22Rv1 (cell line): ENCODE data around the gene SETDB2.

ENCODE experiments used
- H3K27ac ChIP-seq: fragments of 450-650 bp; 2 replicates; pipeline ENCODE4 v1.5.1; 2017
- ZFX ChIP-seq: fragments of 450-650 bp; IDR thresholded peaks from 2 replicates; pipeline ENCODE4 v1.6.1; 2017; ENCODE audit warnings: antibody characterized with exemption, borderline replicate concordance
- TF ChIP-seq, protein P1 (sequence below): fragments of 450-650 bp; IDR thresholded peaks from 2 replicates; pipeline ENCODE4 v1.5.1; 2017; ENCODE audit warnings: mild to moderate bottlenecking

Gene SETDB2

DNA sequence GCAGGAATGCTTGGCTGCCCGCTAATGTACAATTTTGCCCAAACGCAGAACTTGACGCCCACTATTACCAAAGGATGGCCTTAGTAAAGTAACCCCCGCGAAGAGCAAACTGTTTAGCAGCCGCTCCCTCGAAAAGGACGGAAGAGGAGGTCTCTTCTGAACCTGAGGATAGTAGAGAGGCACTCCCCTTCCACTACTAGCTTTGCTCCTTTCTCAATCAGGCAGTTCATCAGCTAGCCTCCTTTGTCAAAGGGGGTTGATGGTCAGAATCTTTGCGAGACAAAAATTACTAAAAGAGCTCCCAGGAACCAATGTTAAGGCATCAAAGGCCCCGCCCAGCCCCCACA is 744 bp upstream of the SETDB2 start:
- TF ChIP-seq, protein P1, sequence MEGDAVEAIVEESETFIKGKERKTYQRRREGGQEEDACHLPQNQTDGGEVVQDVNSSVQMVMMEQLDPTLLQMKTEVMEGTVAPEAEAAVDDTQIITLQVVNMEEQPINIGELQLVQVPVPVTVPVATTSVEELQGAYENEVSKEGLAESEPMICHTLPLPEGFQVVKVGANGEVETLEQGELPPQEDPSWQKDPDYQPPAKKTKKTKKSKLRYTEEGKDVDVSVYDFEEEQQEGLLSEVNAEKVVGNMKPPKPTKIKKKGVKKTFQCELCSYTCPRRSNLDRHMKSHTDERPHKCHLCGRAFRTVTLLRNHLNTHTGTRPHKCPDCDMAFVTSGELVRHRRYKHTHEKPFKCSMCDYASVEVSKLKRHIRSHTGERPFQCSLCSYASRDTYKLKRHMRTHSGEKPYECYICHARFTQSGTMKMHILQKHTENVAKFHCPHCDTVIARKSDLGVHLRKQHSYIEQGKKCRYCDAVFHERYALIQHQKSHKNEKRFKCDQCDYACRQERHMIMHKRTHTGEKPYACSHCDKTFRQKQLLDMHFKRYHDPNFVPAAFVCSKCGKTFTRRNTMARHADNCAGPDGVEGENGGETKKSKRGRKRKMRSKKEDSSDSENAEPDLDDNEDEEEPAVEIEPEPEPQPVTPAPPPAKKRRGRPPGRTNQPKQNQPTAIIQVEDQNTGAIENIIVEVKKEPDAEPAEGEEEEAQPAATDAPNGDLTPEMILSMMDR = no peak
- no peak for TF ChIP-seq ZFX
- H3K27ac ChIP-seq = peak overlapping the region; percentile 97

GRCh38 chr13:49444524-49445395 is 686 bp downstream of the SETDB2 start:
- TF ChIP-seq, protein P1 = no peak
- TF ChIP-seq ZFX = no peak
- peak overlapping the region; percentile 97 for H3K27ac ChIP-seq

GRCh38 chr13:49446473-49446872 is 2.4 kb downstream of the SETDB2 start:
- TF ChIP-seq ZFX = no peak
- TF ChIP-seq, protein P1 = no peak
- H3K27ac ChIP-seq = no peak overlapping the region

DNA sequence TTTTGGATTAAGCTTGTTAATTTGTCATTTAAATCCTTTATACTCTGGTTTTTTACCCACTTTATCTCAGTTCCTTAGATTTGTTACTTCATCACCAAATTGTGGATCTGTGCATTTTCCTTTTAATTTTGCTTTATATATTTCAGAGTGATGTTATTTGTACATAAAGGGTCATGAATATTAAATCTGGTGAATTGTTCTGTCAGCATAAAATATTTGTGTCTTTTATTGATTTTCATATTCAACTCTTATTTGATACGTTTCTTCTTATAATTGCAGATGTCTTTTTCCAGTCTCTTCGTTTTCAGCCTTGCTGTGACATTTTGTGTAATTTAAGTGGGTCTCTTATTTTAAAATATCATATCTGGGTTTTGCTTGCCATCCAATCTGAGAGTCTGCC is 4.7 kb downstream of the SETDB2 start:
- no peak overlapping the region for H3K27ac ChIP-seq

GRCh38 chr13:49450105-49450819 is 6.2 kb downstream of the SETDB2 start:
- H3K27ac ChIP-seq = no peak overlapping the region
- TF ChIP-seq, protein P1 = no peak
- TF ChIP-seq ZFX = no peak

More for the DNA sequence above, 4.7 kb downstream of the SETDB2 start:
- no peak for TF ChIP-seq ZFX
- TF ChIP-seq, protein P1 = no peak

DNA sequence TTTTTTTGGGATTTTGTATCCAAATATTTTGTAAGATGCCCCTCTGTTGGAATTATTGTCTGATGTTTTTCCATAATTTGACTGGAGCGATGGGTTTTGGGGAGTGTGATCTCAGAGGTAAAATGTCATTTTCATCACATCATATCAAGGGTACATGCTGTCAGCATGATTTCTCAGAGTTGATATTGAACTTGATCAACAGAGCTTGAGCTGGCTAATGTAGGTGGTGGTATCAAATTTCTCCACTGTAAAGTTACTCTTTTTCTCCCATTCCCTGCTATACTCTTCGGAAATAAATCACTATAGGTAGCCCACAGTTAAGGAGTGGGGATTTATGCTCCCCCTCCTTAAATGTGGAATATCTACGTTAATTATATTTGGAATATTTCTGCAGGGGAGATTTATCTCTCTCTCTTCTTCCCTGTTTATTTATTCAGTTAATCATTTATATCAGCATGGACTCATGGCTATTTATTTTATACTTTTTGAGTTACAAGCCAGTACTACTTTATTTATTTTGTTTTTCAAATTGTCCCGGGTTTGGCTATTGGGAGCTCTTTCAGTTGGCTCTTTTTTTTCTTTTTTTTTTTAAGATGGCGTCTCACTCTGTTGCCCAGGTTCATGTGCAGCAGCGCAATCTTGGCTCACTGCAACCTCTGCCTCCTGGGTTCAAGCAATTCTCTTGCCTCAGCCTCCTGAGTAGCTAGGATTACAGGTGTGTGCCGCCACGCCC is 8.8 kb downstream of the SETDB2 start:
- TF ChIP-seq ZFX = no peak
- TF ChIP-seq, protein P1 = no peak
- peak overlapping the region; percentile 51 for H3K27ac ChIP-seq
